H1 (cell line): Measurements from ENCODE around the gene L2HGDH. TPM values are rescaled to one million over a fixed set of nuclear protein-coding genes. Genes with fewer than 3 reads are reported as not detected.

Experiments
- CTCF ChIA-PET: fragments of 300-600 bp; sonication (Branson Sonifier 250); formaldehyde crosslinking; loops from one replicate; lab custom pipeline; 2021; ENCODE audit not compliant: partially characterized antibody; lab: Charles Lee
- POLR2A ChIA-PET: fragments of 300-600 bp; sonication (Branson Sonifier 250); formaldehyde crosslinking; loops from one replicate; lab custom pipeline; 2021; ENCODE audit warnings: inconsistent platforms; ENCODE audit not compliant: partially characterized antibody; lab: Charles Lee
- DNase-seq, 2 experiments: peaks; one replicate each; pipeline versions ENCODE4 v3.0.0 to v3.0.0-alpha.2; 2010 to 2022; ENCODE audit warnings: low spot score in 2 of 2, low read depth in 1 of 2, mixed read lengths in 1 of 2
- FAIRE-seq: peaks from 2 replicates; lab custom pipeline; 2011; peaks lifted over from hg19 to GRCh38; lab: Jason Lieb, UNC
- H2AFZ ChIP-seq: 2 replicates; pipeline ENCODE4 v1.8.1; 2012; ENCODE audit warnings: low read length, inconsistent platforms
- H2AK5ac ChIP-seq: 2 replicates; pipeline ENCODE4 v1.6.1; 2013; ENCODE audit warnings: low read depth, low read length
- H2BK120ac ChIP-seq: replicated peaks from 2 replicates; pipeline ENCODE3; 2013; ENCODE audit warnings: low read depth, low read length, inconsistent platforms
- H2BK12ac ChIP-seq: 2 replicates; pipeline ENCODE4 v1.6.1; 2013; ENCODE audit warnings: low read depth, low read length
- H2BK15ac ChIP-seq: 2 replicates; pipeline ENCODE4 v1.6.1; 2013; ENCODE audit warnings: low read length
- H2BK20ac ChIP-seq: 2 replicates; pipeline ENCODE4 v1.6.1; 2013; ENCODE audit warnings: low read length
- H2BK5ac ChIP-seq: 2 replicates; pipeline ENCODE4 v1.6.1; 2013; ENCODE audit warnings: low read depth, low read length
- H3K14ac ChIP-seq: 2 replicates; pipeline ENCODE4 v1.6.1; 2013; ENCODE audit warnings: inconsistent platforms; ENCODE audit not compliant: insufficient read length
- H3K18ac ChIP-seq: 2 replicates; pipeline ENCODE4 v1.6.1; 2013; ENCODE audit warnings: low read length; ENCODE audit errors: extremely low read depth
- H3K23ac ChIP-seq: 2 replicates; pipeline ENCODE4 v1.6.1; 2013; ENCODE audit warnings: inconsistent platforms; ENCODE audit not compliant: insufficient read length
- H3K23me2 ChIP-seq: 2 replicates; pipeline ENCODE4 v1.6.1; 2013; ENCODE audit warnings: low read depth, low read length
- H3K27ac ChIP-seq: 2 replicates; pipeline ENCODE4 v1.6.1; 2011; ENCODE audit warnings: low read depth, low read length, inconsistent platforms
- H3K27me3 ChIP-seq, 4 experiments: replicated peaks in 1 of 4; 1 replicate in 1 of 4; 2 replicates in 3 of 4; pipeline versions ENCODE4 v1.6.1 to v1.8.1; 2011 to 2013; ENCODE audit warnings: low read length in 3 of 4, mild to moderate bottlenecking in 3 of 4, inconsistent platforms in 2 of 4, mixed read lengths in 2 of 4, moderate library complexity in 1 of 4; ENCODE audit not compliant: control insufficient read depth in 3 of 4, insufficient read depth in 3 of 4; ENCODE audit errors: extremely low read depth in 1 of 4
- H3K36me3 ChIP-seq, 4 experiments: 2 replicates each; pipeline versions ENCODE4 v1.6.1 to v1.8.1; 2011 to 2013; ENCODE audit warnings: mild to moderate bottlenecking in 4 of 4, low read length in 3 of 4, moderate library complexity in 2 of 4, control low read depth in 1 of 4, inconsistent platforms in 1 of 4; ENCODE audit not compliant: insufficient read depth in 4 of 4, control insufficient read depth in 2 of 4
- H3K4ac ChIP-seq: replicated peaks from 2 replicates; pipeline ENCODE3; 2013; ENCODE audit warnings: low read length, low read depth, mixed read lengths, inconsistent platforms; ENCODE audit not compliant: insufficient read length
- H3K4me1 ChIP-seq, 4 experiments: replicated peaks in 1 of 4; 1 replicate in 1 of 4; 2 replicates in 3 of 4; pipeline versions ENCODE4 v1.6.1 to v1.8.1; 2011 to 2013; ENCODE audit warnings: low read length in 3 of 4, inconsistent platforms in 2 of 4, mixed read lengths in 1 of 4; ENCODE audit not compliant: insufficient read depth in 4 of 4, control insufficient read depth in 3 of 4
- H3K4me2 ChIP-seq, 2 experiments: 2 replicates each; pipeline versions ENCODE4 v1.6.1 to v1.8.1; 2011 to 2013; ENCODE audit warnings: low read depth in 2 of 2, low read length in 2 of 2, control low read depth in 1 of 2, inconsistent platforms in 1 of 2, mild to moderate bottlenecking in 1 of 2; ENCODE audit not compliant: insufficient read depth in 1 of 2
- H3K4me3 ChIP-seq, 4 experiments: fragments of 200-600, 300-600 bp in 1 of 4; sonication (generic), shearing (Covaris generic), sonication (Bioruptor Twin) in 1 of 4; 2 replicates each; pipeline versions ENCODE4 v1.5.1 to v1.8.1; 2011 to 2016; ENCODE audit warnings: low read length in 4 of 4, low read depth in 3 of 4, control low read depth in 2 of 4, inconsistent platforms in 2 of 4, mild to moderate bottlenecking in 2 of 4, mixed read lengths in 1 of 4, moderate library complexity in 1 of 4; ENCODE audit not compliant: insufficient read depth in 2 of 4; ENCODE audit errors: extremely low read depth in 1 of 4
- H3K56ac ChIP-seq: replicated peaks from 2 replicates; pipeline ENCODE3; 2013; ENCODE audit warnings: low read depth, mild to moderate bottlenecking, mixed read lengths, low read length, inconsistent platforms; ENCODE audit not compliant: insufficient read length
- H3K79me1 ChIP-seq: 2 replicates; pipeline ENCODE4 v1.6.1; 2013; ENCODE audit warnings: low read depth, low read length, control low read depth
- H3K79me2 ChIP-seq, 2 experiments: 2 replicates each; pipeline versions ENCODE4 v1.6.1 to v1.8.1; 2012 to 2013; ENCODE audit warnings: low read length in 2 of 2, mild to moderate bottlenecking in 2 of 2, inconsistent platforms in 1 of 2; ENCODE audit not compliant: insufficient read depth in 2 of 2, control insufficient read depth in 1 of 2
- H3K9ac ChIP-seq, 4 experiments: replicated peaks in 1 of 4; 1 replicate in 1 of 4; 2 replicates in 3 of 4; pipeline versions ENCODE4 v1.6.1 to v1.8.1; 2011 to 2013; ENCODE audit warnings: low read depth in 3 of 4, low read length in 3 of 4, control low read depth in 2 of 4, mild to moderate bottlenecking in 2 of 4, moderate library complexity in 2 of 4, inconsistent platforms in 1 of 4; ENCODE audit errors: extremely low read depth in 1 of 4
- H3K9me3 ChIP-seq, 2 experiments: 2 replicates each; pipeline versions ENCODE4 v1.6.1 to v1.8.1; 2012 to 2013; ENCODE audit warnings: mild to moderate bottlenecking in 2 of 2, moderate library complexity in 2 of 2, control low read depth in 1 of 2, inconsistent platforms in 1 of 2, low read depth in 1 of 2, low read length in 1 of 2, mixed read lengths in 1 of 2; ENCODE audit not compliant: insufficient read depth in 2 of 2
- H4K20me1 ChIP-seq, 2 experiments: replicated peaks in 1 of 2; 2 replicates each; pipeline versions ENCODE3 to v1.8.1; 2011 to 2013; ENCODE audit warnings: inconsistent platforms in 2 of 2, low read length in 2 of 2, mild to moderate bottlenecking in 1 of 2; ENCODE audit not compliant: insufficient read depth in 2 of 2, control insufficient read depth in 1 of 2
- H4K5ac ChIP-seq: 2 replicates; pipeline ENCODE4 v1.6.1; 2013; ENCODE audit warnings: low read length, low read depth, mixed read lengths, inconsistent platforms; ENCODE audit not compliant: insufficient read length
- H4K8ac ChIP-seq: 2 replicates; pipeline ENCODE4 v1.8.0; 2013; ENCODE audit warnings: mild to moderate bottlenecking, moderate library complexity, low read length, inconsistent platforms; ENCODE audit not compliant: insufficient read depth; ENCODE audit errors: extremely low read depth
- H4K91ac ChIP-seq: replicated peaks from 2 replicates; pipeline ENCODE3; 2013; ENCODE audit warnings: low read length, mixed read lengths, inconsistent platforms; ENCODE audit not compliant: insufficient read length
- CBX5 ChIP-seq: fragments of 300-800, 300-1000 bp; sonication (generic); IDR thresholded peaks from 2 replicates; pipeline ENCODE4 v1.7.1; 2016; ENCODE audit warnings: antibody characterized with exemption, low read length, low read depth
- CREB1 ChIP-seq: IDR thresholded peaks from 2 replicates; pipeline ENCODE4 v1.6.1; 2012; ENCODE audit warnings: inconsistent platforms
- CTBP2 ChIP-seq: IDR thresholded peaks from 2 replicates; pipeline ENCODE4 v1.7.0; 2011; ENCODE audit warnings: borderline replicate concordance, mild to moderate bottlenecking, moderate library complexity, mixed read lengths, low read length; ENCODE audit not compliant: insufficient read depth, insufficient read length
- JUND ChIP-seq: IDR thresholded peaks from 2 replicates; pipeline ENCODE4 v1.6.1; 2011; ENCODE audit warnings: mild to moderate bottlenecking, improper control_type of control experiment, low read length
- WGBS, 2 experiments: shearing (Covaris generic) in 1 of 2; methylation state at CpG; one replicate each; pipeline versions ENCODE4 v1.1.6 to v1.1.7; 2013 to 2015; ENCODE audit warnings: low lambda C conversion rate in 2 of 2, mixed read lengths in 2 of 2, inconsistent platforms in 1 of 2, low coverage in 1 of 2, missing lambda C conversion rate in 1 of 2; ENCODE audit not compliant: insufficient replicate concordance in 2 of 2, insufficient coverage in 1 of 2, insufficient read length in 1 of 2; ENCODE audit errors: extremely low coverage in 1 of 2, missing lambda C conversion rate in 1 of 2; 5-methylcytosine and 5-hydroxymethylcytosine counted together
- polyA plus RNA-seq, 7 experiments: library from polyadenylated mRNA; depleted of rRNA in 3 of 7; stranded (reverse) in 5 of 7; unstranded in 2 of 7; fragments of >200 nt in 5 of 7; fragments of 200-250 nt in 2 of 7; gene quantifications; 1 replicate in 5 of 7; 2 replicates in 1 of 7; 4 replicates in 1 of 7; pipeline versions ENCODE4 v1.2.1 to v1.2.3, GENCODE V29; 2011 to 2013; ENCODE audit warnings: missing spikeins in 2 of 7, mixed read lengths in 2 of 7
- total RNA-seq: library from RNA; stranded (reverse); fragmentation: NEBNext Ultra II Directional; extraction: Animal tissue kit (Norgen Biotek cat#: 25700); gene quantifications from 2 replicates; pipeline ENCODE4 v1.2.1, GENCODE V29; 2021

Gene L2HGDH
- total and polyA plus RNA-seq, 2 of the 8 experiments (the other 6 are each of a cell fraction or from before 2014, with no cell fraction given): 12.2 to 28.6 TPM

DNA sequence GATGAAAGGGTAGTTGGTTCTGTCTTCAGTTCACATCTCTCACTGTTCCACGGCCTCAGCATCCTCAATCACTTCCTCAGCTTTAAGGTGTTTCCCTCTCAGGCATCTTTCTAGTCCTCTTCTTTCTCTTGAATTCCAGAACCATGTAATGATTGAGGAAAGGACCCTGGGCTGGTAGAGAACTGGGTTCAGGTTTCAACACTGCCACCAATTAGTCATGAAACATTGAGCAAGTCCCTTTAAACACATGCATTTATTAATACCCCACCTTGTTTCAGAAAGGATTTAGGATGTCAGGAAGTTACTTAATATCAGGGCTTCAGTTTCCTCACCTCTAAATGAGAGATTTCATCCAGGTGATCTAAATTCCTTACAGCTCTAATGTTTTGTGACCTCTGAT is 7.3 kb upstream of the L2HGDH start:
- peaks cover 3 to 12% (median 7%) of the 10 kb centered on the region in 4 experiments for H3K36me3 ChIP-seq
- ChIA-PET CTCF (interaction anchor here (0.6 to 1.6 kb wide), 7 partner anchors 8 to 455 kb away, joined by 3 to 5 read pairs (median 3); partner anchors contain the start of gene ATL1), POLR2A (interaction anchor here (1.5 kb wide), 1 partner anchor 31 kb away, joined by 4 read pairs; no protein-coding TSS in a partner anchor)
- no peak overlapping the region for H3K4me3 ChIP-seq
- H3K79me2 ChIP-seq: peaks cover 0 to 27% of the 10 kb centered on the region in 2 experiments; a peak in 2 of 4 replicates
- H2AK5ac ChIP-seq: no peak overlapping the region
- no peak overlapping the region for H3K9ac ChIP-seq
- H2AFZ ChIP-seq: no peak overlapping the region
- H4K20me1 ChIP-seq: peaks cover 0 to 1% of the 10 kb centered on the region in 2 experiments
- H4K8ac ChIP-seq: no peak overlapping the region
- FAIRE-seq (no peak), DNase-seq (no peak)
- H3K14ac ChIP-seq: no peak overlapping the region
- no peak overlapping the region for H2BK20ac ChIP-seq
- TF ChIP-seq CBX5: no peak
- TF ChIP-seq CREB1: no peak
- TF ChIP-seq JUND: no peak
- no peak for TF ChIP-seq CTBP2
- no peaks in the 10 kb centered on the region for H3K23me2 ChIP-seq
- no peak overlapping the region for H4K5ac ChIP-seq
- H3K9me3 ChIP-seq: no peaks in the 10 kb centered on the region
- no peak overlapping the region for H3K27ac ChIP-seq
- H4K91ac ChIP-seq: no peak overlapping the region
- no peaks in the 10 kb centered on the region for H3K27me3 ChIP-seq
- H3K18ac ChIP-seq: no peak overlapping the region
- H2BK5ac ChIP-seq: no peak overlapping the region
- H2BK120ac ChIP-seq: no peak overlapping the region
- H2BK15ac ChIP-seq: no peak overlapping the region
- peaks cover 8% of the 10 kb centered on the region; the same call in 1 of the 2 replicates for H3K79me1 ChIP-seq
- H3K4ac ChIP-seq: no peak overlapping the region
- no peak overlapping the region for H3K56ac ChIP-seq
- H3K23ac ChIP-seq: no peak overlapping the region
- H3K4me1 ChIP-seq: no peaks in the 10 kb centered on the region
- no peak overlapping the region for H3K4me2 ChIP-seq
- no peak overlapping the region for H2BK12ac ChIP-seq
- WGBS, 2 experiments: 92% methylated on average over 1 of the region's 1 CpG; no CpG with 5 or more reads in 1 of the 2 experiments
